ENCODE data around the gene MEAK7.

MEAK7 gene

DNA sequence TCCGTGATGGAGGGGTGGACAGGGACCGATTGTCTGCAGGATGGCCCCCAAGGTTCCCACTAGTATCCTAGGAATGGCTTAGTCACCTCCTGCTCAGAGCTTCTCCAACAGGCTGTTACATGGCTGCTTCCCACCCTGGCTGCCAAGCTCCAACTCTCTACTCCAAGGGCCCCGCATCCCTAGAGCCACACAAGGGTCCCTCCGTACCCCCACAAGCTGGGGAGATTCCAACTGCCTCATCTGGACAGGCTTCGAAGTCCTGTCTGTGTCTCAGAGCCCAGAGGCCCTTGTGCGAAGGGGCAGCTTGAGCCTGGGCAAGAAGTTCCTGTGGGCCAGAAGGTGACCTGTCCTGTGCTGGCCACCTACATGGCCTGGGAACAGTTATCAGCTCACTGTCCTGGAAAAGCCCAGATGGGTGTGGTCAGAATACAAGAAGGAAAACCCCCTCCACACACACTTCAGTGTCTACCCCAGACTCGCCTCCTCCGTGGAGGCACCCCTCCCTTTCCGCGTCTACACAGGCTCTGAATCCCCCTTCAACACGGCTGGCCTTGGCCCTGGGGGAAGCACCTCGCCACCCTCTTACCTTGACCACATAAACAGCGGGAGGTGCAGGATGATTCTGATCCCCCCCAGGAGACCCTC, 586 bp downstream of the MEAK7 start:
- peak; percentile 17 for DNase-seq (ENCODE audit: low read depth)
- H3K4me3 ChIP-seq (ENCODE audit: low read depth, low read length): peak overlapping the region; percentile 60
- TF ChIP-seq POLR2A (IDR thresholded peaks at IDR 0.05; ENCODE audit: extremely low read depth, insufficient read length) (no peak), MYC (IDR thresholded peaks at IDR 0.05; ENCODE audit: low read depth, low read length) (no peak)
- TF ChIP-seq, protein P1, sequence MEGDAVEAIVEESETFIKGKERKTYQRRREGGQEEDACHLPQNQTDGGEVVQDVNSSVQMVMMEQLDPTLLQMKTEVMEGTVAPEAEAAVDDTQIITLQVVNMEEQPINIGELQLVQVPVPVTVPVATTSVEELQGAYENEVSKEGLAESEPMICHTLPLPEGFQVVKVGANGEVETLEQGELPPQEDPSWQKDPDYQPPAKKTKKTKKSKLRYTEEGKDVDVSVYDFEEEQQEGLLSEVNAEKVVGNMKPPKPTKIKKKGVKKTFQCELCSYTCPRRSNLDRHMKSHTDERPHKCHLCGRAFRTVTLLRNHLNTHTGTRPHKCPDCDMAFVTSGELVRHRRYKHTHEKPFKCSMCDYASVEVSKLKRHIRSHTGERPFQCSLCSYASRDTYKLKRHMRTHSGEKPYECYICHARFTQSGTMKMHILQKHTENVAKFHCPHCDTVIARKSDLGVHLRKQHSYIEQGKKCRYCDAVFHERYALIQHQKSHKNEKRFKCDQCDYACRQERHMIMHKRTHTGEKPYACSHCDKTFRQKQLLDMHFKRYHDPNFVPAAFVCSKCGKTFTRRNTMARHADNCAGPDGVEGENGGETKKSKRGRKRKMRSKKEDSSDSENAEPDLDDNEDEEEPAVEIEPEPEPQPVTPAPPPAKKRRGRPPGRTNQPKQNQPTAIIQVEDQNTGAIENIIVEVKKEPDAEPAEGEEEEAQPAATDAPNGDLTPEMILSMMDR (IDR thresholded peaks at IDR 0.05; ENCODE audit: low read depth, low read length): no peak
- TF ChIP-seq, protein P2, sequence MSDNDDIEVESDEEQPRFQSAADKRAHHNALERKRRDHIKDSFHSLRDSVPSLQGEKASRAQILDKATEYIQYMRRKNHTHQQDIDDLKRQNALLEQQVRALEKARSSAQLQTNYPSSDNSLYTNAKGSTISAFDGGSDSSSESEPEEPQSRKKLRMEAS (IDR thresholded peaks at IDR 0.05; ENCODE audit: low read depth, low read length): no peak

DNA sequence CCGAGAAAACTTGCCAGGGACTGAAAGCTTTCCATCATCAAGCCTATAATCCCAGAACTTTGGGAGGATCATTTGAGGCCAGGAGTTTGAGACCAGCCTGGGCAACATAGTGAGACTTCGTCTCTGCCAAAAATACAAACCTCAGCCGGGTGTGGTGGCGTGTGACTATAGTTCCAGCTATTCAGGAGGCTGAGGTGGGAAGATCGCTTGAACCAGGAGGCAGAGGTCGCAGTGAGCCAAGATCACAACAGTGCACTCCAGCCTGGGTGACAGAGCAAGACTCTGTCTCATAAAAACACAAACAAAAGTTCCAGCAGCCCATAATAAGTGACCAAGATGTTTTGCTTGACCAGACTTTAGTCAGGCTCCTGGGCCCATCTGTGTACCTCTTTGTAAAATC, 1.9 kb downstream of the MEAK7 start:
- no peak overlapping the region for H3K4me3 ChIP-seq (ENCODE audit: low read depth, low read length)
- DNase-seq (ENCODE audit: low read depth): no peak
- TF ChIP-seq, protein P1 (IDR thresholded peaks at IDR 0.05; ENCODE audit: low read depth, low read length): no peak
- no peak for TF ChIP-seq POLR2A (IDR thresholded peaks at IDR 0.05; ENCODE audit: extremely low read depth, insufficient read length)

DNA sequence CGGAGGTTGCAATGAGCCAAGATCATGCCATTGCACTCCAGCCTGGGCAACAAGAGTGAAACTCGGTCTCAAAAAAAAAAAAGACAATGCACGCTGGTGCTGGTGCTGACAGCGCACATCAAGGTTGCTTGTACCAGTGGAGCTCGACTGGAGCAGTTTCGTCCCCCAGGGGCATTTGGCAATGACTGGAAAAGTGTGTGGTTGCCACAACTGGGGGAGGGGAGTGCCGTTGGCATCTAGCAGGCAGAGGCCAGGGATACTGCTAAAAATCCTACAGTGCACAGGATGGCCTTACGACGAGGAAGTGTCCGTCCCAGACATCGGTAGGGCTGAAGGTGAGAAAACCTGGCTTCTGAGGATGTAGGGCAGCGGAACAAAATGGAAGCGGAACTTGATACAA, 2.4 kb downstream of the MEAK7 start:
- peak; percentile 25 for DNase-seq (ENCODE audit: low read depth)
- TF ChIP-seq, protein P1 (IDR thresholded peaks at IDR 0.05; ENCODE audit: low read depth, low read length): no peak
- TF ChIP-seq MYC (IDR thresholded peaks at IDR 0.05; ENCODE audit: low read depth, low read length): no peak
- TF ChIP-seq POLR2A (IDR thresholded peaks at IDR 0.05; ENCODE audit: extremely low read depth, insufficient read length): no peak
- TF ChIP-seq, protein P2 (IDR thresholded peaks at IDR 0.05; ENCODE audit: low read depth, low read length): no peak
- H3K4me3 ChIP-seq (ENCODE audit: low read depth, low read length): no peak overlapping the region

DNA sequence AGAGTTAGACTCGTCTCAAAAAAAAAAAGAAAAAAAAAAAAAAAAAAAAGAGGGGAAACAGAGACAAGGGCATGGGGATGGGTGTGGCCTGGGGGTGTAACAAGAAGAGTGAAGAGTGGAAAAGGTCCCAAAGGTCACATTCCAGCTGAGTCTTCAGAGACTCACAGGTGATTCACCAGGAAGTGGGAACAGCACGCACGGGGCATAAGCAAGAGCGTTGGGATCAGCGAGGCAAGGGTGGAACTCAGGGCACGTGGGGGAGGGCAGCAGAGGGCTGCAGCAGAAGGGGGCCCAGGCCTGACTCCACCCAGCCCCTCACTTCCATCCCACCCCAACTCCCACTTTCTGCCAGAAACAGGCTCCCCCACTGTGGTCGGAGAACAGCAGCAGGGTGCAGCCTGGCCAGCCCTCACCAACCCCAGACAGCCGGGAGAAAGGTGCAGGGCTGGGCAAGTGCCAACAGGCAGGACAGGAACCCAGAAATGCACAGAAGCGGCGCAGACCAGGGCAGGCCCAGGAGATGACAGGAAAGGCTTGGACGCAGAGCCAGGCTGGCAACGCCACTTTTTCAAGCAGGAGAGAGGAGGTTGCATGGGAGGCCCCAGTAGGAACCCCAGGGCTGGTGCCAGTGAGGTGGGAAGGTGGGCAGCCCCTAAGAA, 3.3 kb downstream of the MEAK7 start:
- TF ChIP-seq POLR2A (IDR thresholded peaks at IDR 0.05; ENCODE audit: extremely low read depth, insufficient read length): no peak
- no peak for TF ChIP-seq MYC (IDR thresholded peaks at IDR 0.05; ENCODE audit: low read depth, low read length)
- TF ChIP-seq, protein P1 (IDR thresholded peaks at IDR 0.05; ENCODE audit: low read depth, low read length): no peak
- TF ChIP-seq, protein P2 (IDR thresholded peaks at IDR 0.05; ENCODE audit: low read depth, low read length): no peak
- DNase-seq (ENCODE audit: low read depth): peak; percentile 38
- no peak overlapping the region for H3K4me3 ChIP-seq (ENCODE audit: low read depth, low read length)

DNA sequence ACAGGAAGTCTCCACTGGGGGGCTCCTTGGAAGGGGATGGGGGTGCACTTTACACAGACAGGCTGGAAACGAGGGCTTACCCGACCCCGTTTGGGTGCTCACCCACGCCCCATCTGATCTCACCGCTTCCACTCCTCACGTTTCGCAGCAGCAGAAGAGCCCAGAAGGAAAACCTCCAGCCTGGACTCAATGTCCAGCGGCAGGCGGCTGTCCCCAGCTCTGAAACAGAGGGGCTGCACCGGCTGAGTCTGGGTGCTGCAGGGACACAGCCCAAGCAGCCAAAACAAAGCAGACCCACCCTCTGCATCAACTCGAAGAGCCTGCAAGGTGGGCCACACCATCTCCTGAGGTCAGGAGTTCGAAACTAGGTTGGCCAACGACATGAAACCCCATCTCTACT, 3.9 kb downstream of the MEAK7 start:
- no peak for DNase-seq (ENCODE audit: low read depth)
- TF ChIP-seq MYC (IDR thresholded peaks at IDR 0.05; ENCODE audit: low read depth, low read length): no peak
- TF ChIP-seq, protein P2 (IDR thresholded peaks at IDR 0.05; ENCODE audit: low read depth, low read length): no peak
- TF ChIP-seq POLR2A (IDR thresholded peaks at IDR 0.05; ENCODE audit: extremely low read depth, insufficient read length): no peak
- TF ChIP-seq, protein P1 (IDR thresholded peaks at IDR 0.05; ENCODE audit: low read depth, low read length): no peak
- H3K4me3 ChIP-seq (ENCODE audit: low read depth, low read length): no peak overlapping the region

Measured in NB4 (cell line).